HG03442 (cell line): ENCODE measurements around the gene RBM5.

ENCODE experiments used
- ATAC-seq: cut with Tn5 transposase; IDR thresholded peaks from one replicate; pipeline ENCODE4 v1.9.1; 2021; ENCODE audit warnings: mild to moderate bottlenecking, moderate library complexity; ENCODE audit not compliant: unreplicated experiment

The RBM5 gene

GRCh38 chr3:50121072-50122032 is 32.6 kb downstream of the RBM5 start:
- ATAC-seq = no peak

- no peak for ATAC-seq
Measured at GRCh38 chr3:50122071-50122470, 33.4 kb downstream of the RBM5 start.

- no peak for ATAC-seq
Measured at GRCh38 chr3:50122661-50123391, 34.1 kb downstream of the RBM5 start.

GRCh38 chr3:50123394-50124051 is 34.8 kb downstream of the RBM5 start:
- ATAC-seq = no peak

- ATAC-seq = no peak
Measured at GRCh38 chr3:50124052-50124799, 35.5 kb downstream of the RBM5 start.

GRCh38 chr3:50124800-50125178 is 36.1 kb downstream of the RBM5 start:
- ATAC-seq = no peak

- no peak for ATAC-seq
Measured at GRCh38 chr3:50125541-50126286, 37.0 kb downstream of the RBM5 start.

GRCh38 chr3:50126287-50127211 is 37.8 kb downstream of the RBM5 start:
- ATAC-seq = no peak

- no peak for ATAC-seq
Measured at GRCh38 chr3:50127251-50127691, 38.6 kb downstream of the RBM5 start.

GRCh38 chr3:50128001-50128400 is 39.3 kb downstream of the RBM5 start:
- ATAC-seq = no peak

- ATAC-seq = no peak
Measured at GRCh38 chr3:50130436-50130835, 41.7 kb downstream of the RBM5 start.

- ATAC-seq = no peak
Measured at GRCh38 chr3:50132421-50133282, 43.9 kb downstream of the RBM5 start.

GRCh38 chr3:50133283-50133615 is 44.5 kb downstream of the RBM5 start:
- no peak for ATAC-seq

GRCh38 chr3:50134367-50134766 is 45.6 kb downstream of the RBM5 start:
- no peak for ATAC-seq

- no peak for ATAC-seq
Measured at GRCh38 chr3:50135964-50136363, 47.2 kb downstream of the RBM5 start.

GRCh38 chr3:50136714-50137405 is 48.1 kb downstream of the RBM5 start:
- no peak for ATAC-seq

GRCh38 chr3:50137531-50137930 is 48.8 kb downstream of the RBM5 start:
- ATAC-seq = no peak
